ENCODE data around the gene CA4. TPM values are rescaled to one million over a fixed set of nuclear protein-coding genes. Genes with fewer than 3 reads are reported as not detected.
A peak's percentile ranks its signal among the peaks of the same experiment; 100 is the strongest.

Gene CA4
- total RNA-seq, 2 experiments from 2014 or later = not detected

DNA sequence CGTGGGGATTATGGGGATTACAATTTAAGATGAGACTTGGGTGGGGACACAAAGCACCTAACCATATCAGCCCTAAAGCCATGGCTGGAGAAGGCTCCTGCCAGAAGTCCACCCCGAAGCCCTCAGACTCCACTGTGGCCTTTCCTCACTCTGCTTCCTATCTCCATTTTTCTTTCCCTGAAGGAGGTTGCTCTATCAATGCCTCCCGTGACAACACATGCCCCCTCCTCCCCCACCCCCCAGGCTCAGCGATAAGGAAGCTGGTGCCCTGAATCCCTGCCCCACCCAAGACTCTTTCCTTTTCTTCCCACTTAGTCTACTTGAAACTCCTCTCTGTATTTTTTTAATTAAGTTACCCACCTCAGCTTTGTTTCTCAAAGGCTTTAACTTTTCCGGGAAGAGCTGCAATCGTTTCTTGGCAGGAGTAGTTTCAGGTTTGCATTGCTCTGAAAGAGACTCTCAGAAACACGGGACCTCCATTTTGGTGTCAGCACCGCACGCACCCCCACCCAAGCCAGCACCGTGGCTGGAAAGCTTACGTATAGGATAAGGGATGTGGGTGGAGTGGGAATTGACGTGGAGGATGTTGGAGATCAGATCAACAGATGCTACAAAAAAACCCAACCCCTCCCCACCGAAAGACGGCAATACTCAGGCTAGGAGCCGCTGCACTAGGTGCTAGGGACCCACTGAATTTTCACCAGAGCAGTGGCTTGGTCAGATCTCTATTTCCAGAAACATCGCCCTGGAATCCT is 15.2 kb upstream of the CA4 start:
- Mint-ChIP-seq H3K36me3 (ENCODE audit: low read depth) (peaks cover 13% of the 10 kb centered on the region), H3K9me3 (ENCODE audit: low read depth) (no peaks in the 10 kb centered on the region), H3K4me3 (peak overlapping the region; percentile 90), H3K4me1 (peaks cover 24% of the 10 kb centered on the region), H3K27me3 (peaks cover 14% of the 10 kb centered on the region), H3K27ac (peak overlapping the region; percentile 91)
- CTCF ChIA-PET = no interaction called here
- peak; percentile 50 for DNase-seq
- ATAC-seq = peak; percentile 10
- POLR2A ChIA-PET = no interaction called here
- intact Hi-C loops (cut with DNase I, micrococcal nuclease) = loop anchor here (1.0 to 5.0 kb wide), 5 partner anchors 56 to 912 kb away; partner anchors contain the start of genes HEATR6 (in 2 of the 2), BCAS3 (in 1 of the 2), GDPD1 (in 1 of the 2) and PPM1D (in 1 of the 2)

DNA sequence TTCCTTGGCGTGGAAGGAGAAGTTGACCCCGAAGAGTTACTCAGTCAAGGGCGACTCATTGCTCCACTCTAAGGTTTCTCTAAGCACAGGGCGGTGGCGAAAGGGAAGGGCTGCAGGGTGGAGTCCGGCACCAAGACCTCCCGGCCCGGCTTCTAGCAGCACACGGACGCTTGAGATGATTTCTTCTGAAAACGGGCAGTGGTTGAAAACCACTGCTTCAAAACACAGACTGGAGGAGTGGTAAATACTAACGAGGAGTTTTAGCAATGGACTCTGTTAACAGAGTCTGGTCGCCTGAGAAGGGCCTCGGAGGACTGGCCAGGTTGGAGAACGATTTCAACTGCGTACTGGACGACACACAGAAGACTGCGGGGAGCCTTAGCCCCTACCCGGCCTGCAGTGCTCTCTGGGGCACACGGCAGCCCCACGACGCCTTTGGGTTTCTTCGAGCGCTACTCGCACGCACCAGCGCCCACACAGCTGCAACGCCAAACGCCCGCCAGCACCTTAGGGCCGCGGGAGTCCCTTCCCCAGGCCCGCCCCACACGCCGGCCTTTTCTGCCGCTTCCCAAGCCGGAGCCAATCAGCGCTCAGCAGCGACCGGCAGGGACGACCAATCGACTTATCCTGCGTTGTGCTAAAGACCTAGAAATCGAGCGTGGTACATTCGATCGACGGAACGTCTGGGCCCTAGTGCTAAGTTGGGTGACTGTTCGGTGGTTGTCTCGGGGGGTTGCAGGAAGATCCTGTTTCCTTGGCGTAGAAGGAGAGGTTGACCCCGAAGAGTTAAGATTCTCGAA is 14.4 kb upstream of the CA4 start:
- H3K9me3 Mint-ChIP-seq (ENCODE audit: low read depth) = no peaks in the 10 kb centered on the region
- H3K36me3 Mint-ChIP-seq (ENCODE audit: low read depth) = peaks cover 13% of the 10 kb centered on the region
- peak overlapping the region; percentile 91 for H3K27ac Mint-ChIP-seq
- peak overlapping the region; percentile 90 for H3K4me3 Mint-ChIP-seq
- intact Hi-C loops (cut with DNase I, micrococcal nuclease) = loop anchor here (1.0 to 5.0 kb wide), 5 partner anchors 57 to 913 kb away; partner anchors contain the start of genes HEATR6 (in 2 of the 2), BCAS3 (in 1 of the 2), GDPD1 (in 1 of the 2) and PPM1D (in 1 of the 2)
- ATAC-seq (peak; percentile 98), DNase-seq (peak; percentile 93)
- ChIA-PET CTCF (no interaction called here), POLR2A (interaction anchor here (0.6 kb wide), 1 partner anchor 1622 kb away, joined by 3 read pairs; no protein-coding TSS in a partner anchor)
- peaks cover 19% of the 10 kb centered on the region for H3K27me3 Mint-ChIP-seq
- H3K4me1 Mint-ChIP-seq = peaks cover 26% of the 10 kb centered on the region

DNA sequence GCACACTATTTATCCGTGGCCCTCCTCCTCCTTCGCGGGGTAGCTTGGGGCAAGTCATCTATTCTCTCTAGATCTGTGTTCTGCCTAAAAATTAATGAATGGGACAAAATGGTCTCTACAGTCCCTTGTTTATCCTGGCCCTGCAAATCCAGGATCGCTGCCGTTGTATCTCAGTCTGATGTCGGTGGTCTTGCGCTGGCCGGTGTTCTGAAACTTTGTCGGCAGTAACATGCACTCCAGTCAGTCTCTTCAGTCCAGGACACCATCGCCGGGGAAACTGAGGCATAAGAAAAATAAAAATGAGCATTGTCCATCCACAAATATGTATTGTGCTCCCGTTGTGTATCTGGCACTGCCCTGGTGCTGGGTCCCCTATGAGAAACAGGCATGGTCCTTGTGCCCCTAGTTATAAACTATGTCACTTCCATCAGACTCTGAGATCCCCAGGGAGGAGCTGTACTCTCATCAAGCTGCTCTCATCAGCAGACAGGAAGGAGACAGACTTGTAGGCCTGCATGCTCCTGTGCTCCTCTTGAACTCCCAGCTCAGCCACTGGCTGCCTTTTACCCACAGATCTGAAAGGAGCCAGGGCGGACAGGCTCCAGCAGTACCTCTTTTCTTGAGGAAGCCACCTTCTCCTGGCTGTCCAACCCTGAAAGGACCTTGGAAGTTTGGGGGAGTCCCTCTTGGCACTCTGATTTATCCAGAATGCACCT is 13.7 kb upstream of the CA4 start:
- Mint-ChIP-seq H3K4me3 (peak overlapping the region; percentile 90), H3K36me3 (ENCODE audit: low read depth) (peaks cover 11% of the 10 kb centered on the region), H3K27me3 (peaks cover 25% of the 10 kb centered on the region), H3K9me3 (ENCODE audit: low read depth) (no peaks in the 10 kb centered on the region), H3K27ac (peak overlapping the region; percentile 0), H3K4me1 (peaks cover 26% of the 10 kb centered on the region)
- no peak for ATAC-seq
- no peak for DNase-seq
- intact Hi-C loops (cut with DNase I, micrococcal nuclease) = loop anchor here (1.0 to 5.0 kb wide), 5 partner anchors 58 to 914 kb away; partner anchors contain the start of genes HEATR6 (in 2 of the 2), BCAS3 (in 1 of the 2), GDPD1 (in 1 of the 2) and PPM1D (in 1 of the 2)
- ChIA-PET POLR2A (interaction anchor here (0.6 to 1.0 kb wide), 2 partner anchors 428 to 1621 kb away, joined by 3 read pairs; partner anchors contain the start of gene VMP1), CTCF (no interaction called here)

DNA sequence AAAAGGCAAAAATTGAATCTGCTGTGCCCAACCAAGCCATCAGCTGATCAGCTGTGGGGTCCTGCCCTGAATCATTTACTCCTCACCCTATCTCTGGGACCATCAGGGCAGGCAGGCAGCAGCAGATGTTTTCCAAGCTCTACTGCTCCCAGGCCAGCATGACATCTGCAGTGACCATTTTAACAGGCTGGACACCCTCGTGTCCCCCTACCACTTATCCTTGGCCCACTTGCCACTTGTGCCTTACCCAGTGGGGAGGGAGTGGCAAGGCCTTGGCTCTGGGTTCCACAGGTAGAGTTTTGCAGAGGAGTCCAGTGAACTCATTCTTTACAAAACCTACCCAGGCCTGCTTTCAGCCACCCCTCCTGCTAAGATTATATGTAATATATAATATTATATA is 12.0 kb upstream of the CA4 start:
- ATAC-seq (no peak), DNase-seq (no peak)
- no peak overlapping the region for H3K27ac Mint-ChIP-seq
- H3K27me3 Mint-ChIP-seq = peaks cover 38% of the 10 kb centered on the region
- no peaks in the 10 kb centered on the region for H3K9me3 Mint-ChIP-seq (ENCODE audit: low read depth)
- ChIA-PET CTCF (interaction anchor here (0.6 to 0.7 kb wide), 2 partner anchors 61 to 1142 kb away, joined by 3 to 5 read pairs; no protein-coding TSS in a partner anchor), POLR2A (no interaction called here)
- peaks cover 5% of the 10 kb centered on the region for H3K36me3 Mint-ChIP-seq (ENCODE audit: low read depth)
- no peak overlapping the region for H3K4me3 Mint-ChIP-seq
- H3K4me1 Mint-ChIP-seq = peaks cover 30% of the 10 kb centered on the region
- intact Hi-C loops (cut with DNase I, micrococcal nuclease) = loop anchor here in 1 of 2 experiments (5.0 kb wide), 1 partner anchor 915 kb away; the partner anchor contains the start of gene GDPD1

DNA sequence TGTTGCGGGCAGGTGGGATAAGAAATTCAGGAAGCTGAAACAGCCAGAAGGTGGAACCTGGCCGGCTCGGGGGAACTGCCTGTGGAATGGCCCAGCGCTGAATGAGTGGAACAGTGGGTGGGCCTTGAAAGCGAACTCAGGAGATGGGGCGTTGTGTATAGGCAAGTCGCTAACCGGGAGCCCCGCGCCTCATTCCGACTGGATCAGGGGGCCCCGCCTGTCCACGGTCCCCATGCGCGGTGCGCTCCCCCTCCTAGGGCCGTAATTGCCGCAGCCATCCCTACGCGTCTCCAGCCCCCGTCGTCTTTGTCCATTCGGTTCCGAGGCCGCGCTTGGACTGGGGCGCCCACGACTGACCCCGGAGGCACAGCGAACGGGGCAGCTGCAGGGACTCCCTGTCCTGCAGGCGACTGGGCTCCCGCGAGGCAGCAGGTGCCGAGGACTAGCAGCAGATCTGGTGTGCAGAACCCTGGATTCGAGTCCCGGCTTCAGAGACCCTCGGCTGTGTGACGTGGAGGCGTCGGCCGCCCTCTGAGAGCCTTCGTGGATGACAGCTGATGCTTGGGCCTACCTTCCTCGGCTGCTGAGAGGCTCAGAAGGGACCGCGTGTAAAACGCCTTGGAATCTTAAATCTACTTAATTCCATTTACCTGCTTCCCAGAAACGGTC is 10.9 kb upstream of the CA4 start:
- H3K4me1 Mint-ChIP-seq = peaks cover 33% of the 10 kb centered on the region
- ChIA-PET POLR2A (no interaction called here), CTCF (no interaction called here)
- intact Hi-C loops (cut with DNase I, micrococcal nuclease) = loop anchor here in 1 of 2 experiments (5.0 kb wide), 1 partner anchor 917 kb away; the partner anchor contains the start of gene GDPD1
- peaks cover 49% of the 10 kb centered on the region for H3K27me3 Mint-ChIP-seq
- H3K4me3 Mint-ChIP-seq = no peak overlapping the region
- ATAC-seq (no peak), DNase-seq (no peak)
- peaks cover 2% of the 10 kb centered on the region for H3K36me3 Mint-ChIP-seq (ENCODE audit: low read depth)
- no peaks in the 10 kb centered on the region for H3K9me3 Mint-ChIP-seq (ENCODE audit: low read depth)
- no peak overlapping the region for H3K27ac Mint-ChIP-seq

DNA sequence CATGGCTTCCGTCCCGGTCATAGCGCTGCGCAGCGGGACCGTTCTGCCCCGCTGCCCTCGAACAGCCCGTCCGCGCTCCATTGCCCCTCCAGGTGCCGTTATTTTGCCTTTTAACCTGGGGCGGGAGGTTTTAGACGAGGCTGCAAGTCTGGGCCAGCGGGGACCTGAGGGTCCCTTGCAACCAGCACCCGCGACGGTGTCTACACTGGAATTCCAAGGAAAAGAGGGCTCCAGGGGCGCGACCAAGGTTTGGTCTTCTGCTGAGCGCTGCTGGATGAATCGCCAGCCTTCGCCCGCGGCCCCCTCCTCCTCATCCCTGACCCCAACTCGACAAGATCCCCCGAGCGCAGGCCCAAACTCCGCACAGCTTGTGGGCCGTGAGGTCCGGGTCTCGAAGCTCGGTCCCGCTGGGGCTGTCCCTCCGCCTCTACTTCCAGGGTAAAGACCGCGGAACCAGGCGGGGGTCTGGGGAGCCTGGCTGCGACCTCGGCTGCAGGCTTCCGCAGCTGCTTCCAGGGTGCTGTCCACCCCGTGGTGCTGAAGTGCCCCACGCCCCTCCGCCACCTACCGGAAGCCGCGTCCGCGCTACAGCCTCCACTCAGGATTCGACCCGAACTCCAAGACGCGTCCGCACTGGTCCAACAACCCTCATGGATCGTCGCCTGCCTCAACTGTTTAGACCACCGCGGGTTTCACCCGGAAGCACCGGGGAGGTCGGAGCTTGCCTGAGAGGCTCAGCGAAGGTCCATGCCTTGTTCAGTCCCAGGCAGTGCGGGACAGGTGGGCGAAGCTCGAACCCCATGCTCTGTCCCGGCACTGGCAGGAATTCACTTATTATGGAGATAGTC is 10.1 kb upstream of the CA4 start:
- POLR2A ChIA-PET = no interaction called here

DNA sequence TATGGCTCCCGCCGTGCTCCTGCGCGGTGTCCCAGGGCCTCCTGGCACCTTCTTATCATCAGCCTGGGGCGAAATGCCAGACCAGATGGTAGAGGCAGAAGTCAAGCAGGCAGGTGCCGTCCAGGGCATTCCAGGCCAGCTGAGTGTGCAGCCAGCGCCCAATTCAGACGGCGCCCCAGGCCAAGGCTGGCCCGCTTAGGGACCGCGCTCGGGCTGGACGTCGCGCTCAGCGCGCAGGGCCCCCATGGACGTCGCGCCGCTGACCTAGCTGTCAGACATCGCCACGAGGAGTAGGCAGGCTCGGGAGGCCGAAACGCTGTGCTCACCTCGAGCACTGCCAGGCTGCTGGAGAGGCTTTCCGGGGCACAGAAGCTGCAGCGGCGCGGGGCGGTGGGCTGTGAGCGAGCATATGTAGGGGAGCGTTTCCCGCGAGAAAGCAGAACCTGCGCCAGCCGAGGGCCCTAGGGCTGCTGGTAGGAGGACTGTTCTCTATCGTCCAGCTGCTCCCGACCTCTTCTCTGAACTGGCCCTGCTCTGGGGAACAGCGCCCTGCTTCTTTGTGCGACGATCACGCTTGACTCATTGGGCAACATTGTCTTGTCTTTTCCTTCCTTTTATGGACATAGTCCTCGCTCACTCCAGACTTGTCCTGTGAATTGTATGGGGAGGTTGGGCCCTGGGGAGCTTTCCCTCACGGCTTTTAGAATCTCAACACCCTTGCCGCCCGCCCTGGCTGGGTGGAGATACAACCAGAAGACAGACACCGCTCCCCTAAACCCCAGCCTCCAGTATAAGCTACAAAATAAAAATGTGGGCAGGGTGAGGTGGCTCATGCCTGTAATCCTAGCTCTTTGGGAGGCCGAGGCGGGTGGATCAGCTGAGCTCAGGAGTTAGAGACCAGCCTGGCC is 8.4 kb upstream of the CA4 start:
- no peak for ATAC-seq
- DNase-seq = no peak
- Mint-ChIP-seq H3K4me3 (no peak overlapping the region), H3K27ac (no peak overlapping the region), H3K9me3 (ENCODE audit: low read depth) (no peaks in the 10 kb centered on the region), H3K27me3 (peaks cover 69% of the 10 kb centered on the region), H3K4me1 (peaks cover 18% of the 10 kb centered on the region), H3K36me3 (ENCODE audit: low read depth) (no peaks in the 10 kb centered on the region)
- POLR2A ChIA-PET = interaction anchor here (0.6 kb wide), 1 partner anchor 647 kb away, joined by 3 read pairs; no protein-coding TSS in a partner anchor
- CTCF ChIA-PET = interaction anchor here (0.8 to 3.5 kb wide), 6 partner anchors 9 to 1084 kb away, joined by 3 to 12 read pairs (median 3); no protein-coding TSS in a partner anchor
- intact Hi-C loops (cut with DNase I, micrococcal nuclease) = loop anchor here (2.0 to 5.0 kb wide), 3 partner anchors 91 to 281 kb away; partner anchors contain the start of genes CHCT1 (in 1 of the 2) and USP32 (in 1 of the 2)

More for the DNA sequence above, 10.1 kb upstream of the CA4 start:
- H3K4me3 Mint-ChIP-seq = no peak overlapping the region
- intact Hi-C loops (cut with DNase I, micrococcal nuclease) = loop anchor here (5.0 kb wide), 3 partner anchors 93 to 917 kb away; partner anchors contain the start of genes CHCT1 (in 1 of the 2) and GDPD1 (in 1 of the 2)
- ATAC-seq = peak; percentile 25
- no peaks in the 10 kb centered on the region for H3K9me3 Mint-ChIP-seq (ENCODE audit: low read depth)
- peaks cover 25% of the 10 kb centered on the region for H3K4me1 Mint-ChIP-seq
- CTCF ChIA-PET = interaction anchor here (0.7 to 3.5 kb wide), 4 partner anchors 10 to 282 kb away, joined by 3 to 12 read pairs (median 4); partner anchors contain the start of genes CA4 and CHCT1
- peaks cover 55% of the 10 kb centered on the region for H3K27me3 Mint-ChIP-seq
- peaks cover 2% of the 10 kb centered on the region for H3K36me3 Mint-ChIP-seq (ENCODE audit: low read depth)
- DNase-seq = peak; percentile 83
- H3K27ac Mint-ChIP-seq = no peak overlapping the region

DNA sequence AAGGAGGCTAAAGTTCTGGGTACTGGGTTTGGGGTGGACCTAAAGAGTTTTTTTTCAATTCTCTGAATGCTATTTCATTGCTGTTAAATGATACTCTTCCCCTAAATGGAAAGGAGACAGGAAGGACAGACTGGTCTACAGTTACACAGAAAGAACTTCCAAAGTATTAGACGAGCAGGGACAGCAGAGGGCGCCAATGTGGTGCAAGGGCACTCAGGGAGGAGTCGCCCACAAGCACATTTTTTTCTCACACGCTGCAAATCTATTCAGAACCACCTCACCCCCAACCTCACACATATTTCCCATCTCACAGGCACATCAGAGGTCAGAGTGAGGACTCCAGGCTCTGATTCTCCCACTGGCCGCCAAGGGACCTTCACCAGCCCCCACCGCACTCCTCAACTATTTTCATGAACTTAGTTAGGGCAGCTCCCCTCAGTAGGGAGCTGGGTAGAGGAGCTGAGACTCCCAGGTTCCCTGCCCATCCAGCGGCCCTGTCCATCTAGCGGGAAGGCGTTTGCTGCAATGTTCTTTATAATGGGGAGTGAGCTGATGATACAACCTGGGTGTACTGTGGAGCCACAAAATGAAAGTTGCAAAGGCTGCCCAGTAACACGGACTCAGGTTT is 6.8 kb upstream of the CA4 start:
- Mint-ChIP-seq H3K4me1 (peaks cover 18% of the 10 kb centered on the region), H3K4me3 (no peak overlapping the region), H3K27me3 (peaks cover 75% of the 10 kb centered on the region), H3K27ac (no peak overlapping the region), H3K36me3 (ENCODE audit: low read depth) (no peaks in the 10 kb centered on the region), H3K9me3 (ENCODE audit: low read depth) (no peaks in the 10 kb centered on the region)
- intact Hi-C loops (cut with DNase I, micrococcal nuclease) = loop anchor here (1.0 to 5.0 kb wide), 4 partner anchors 89 to 293 kb away; partner anchors contain the start of genes CHCT1 (in 1 of the 2) and USP32 (in 1 of the 2)
- peak; percentile 92 for DNase-seq
- POLR2A ChIA-PET = no interaction called here
- CTCF ChIA-PET = interaction anchor here (0.6 to 3.5 kb wide), 9 partner anchors 10 to 353 kb away, joined by 3 to 12 read pairs (median 3); no protein-coding TSS in a partner anchor
- peak; percentile 80 for ATAC-seq

Data from activated CD4-positive, alpha-beta T cell treated with anti-CD3 and anti-CD28 coated beads for 36 hours (primary cell).